K562 (cell line): Measurements from ENCODE around the gene P3H4. TPM values are rescaled to one million over a fixed set of nuclear protein-coding genes. Genes with fewer than 3 reads are reported as not detected.

ENCODE experiments used
- CHD4 ChIP-seq: fragments of 200-600 bp; sonication (generic); IDR thresholded peaks from 3 replicates; pipeline ENCODE4 v1.6.1; 2012; ENCODE audit warnings: low read depth, mild to moderate bottlenecking, mixed read lengths, low read length, inconsistent platforms; ENCODE audit not compliant: insufficient read depth, insufficient replicate concordance, poor library complexity, severe bottlenecking
- DEAF1 ChIP-seq: fragments of 450-650 bp; formaldehyde crosslinking; IDR thresholded peaks from 2 replicates; pipeline ENCODE4 v1.4.0; 2020; ENCODE audit warnings: mild to moderate bottlenecking, moderate library complexity
- ETV6 ChIP-seq, 3 experiments: fragments of 150-350 bp in 1 of 3; sonication (generic) in 1 of 3; formaldehyde crosslinking in 1 of 3; IDR thresholded peaks; 2 replicates each; pipeline versions ENCODE4 v1.6.1 to v1.8.0; 2014 to 2022; ENCODE audit warnings: borderline replicate concordance in 2 of 3, low read depth in 2 of 3, antibody characterized with exemption in 1 of 3, low read length in 1 of 3, mild to moderate bottlenecking in 1 of 3, missing genetic modification reagents in 1 of 3
- HSF4 ChIP-seq: fragments of 250-450 bp; sonication (Bioruptor Pico); IDR thresholded peaks from 2 replicates; pipeline ENCODE4 v2.1.2; 2022; ENCODE audit warnings: mild to moderate bottlenecking, moderate library complexity, borderline replicate concordance
- IRF2 ChIP-seq: sonication (generic); formaldehyde crosslinking; IDR thresholded peaks from 2 replicates; pipeline ENCODE4 v1.8.1; 2022; ENCODE audit warnings: mild to moderate bottlenecking, missing genetic modification reagents
- KDM2B ChIP-seq: fragments of 250-450 bp; sonication (Bioruptor Pico); IDR thresholded peaks from 2 replicates; pipeline ENCODE4 v1.8.0; 2021; ENCODE audit warnings: mild to moderate bottlenecking, moderate library complexity
- MEF2A ChIP-seq: IDR thresholded peaks from 2 replicates; pipeline ENCODE4 v1.6.1; 2011; ENCODE audit warnings: low read depth, mild to moderate bottlenecking, low read length, moderate library complexity; ENCODE audit not compliant: control insufficient read depth
- MXD1 ChIP-seq: fragments of 250-450 bp; sonication (Bioruptor Pico); IDR thresholded peaks from 2 replicates; pipeline ENCODE4 v1.8.0; 2021; ENCODE audit warnings: borderline replicate concordance, mild to moderate bottlenecking, moderate library complexity; ENCODE audit not compliant: poor library complexity, severe bottlenecking
- NELFE ChIP-seq: IDR thresholded peaks from 2 replicates; pipeline ENCODE4 v1.6.1; 2011; ENCODE audit warnings: mild to moderate bottlenecking; ENCODE audit not compliant: insufficient read depth, insufficient read length
- POLR2G ChIP-seq: fragments of 200-400 bp; formaldehyde crosslinking; IDR thresholded peaks from 2 replicates; pipeline ENCODE4 v1.6.1; 2017; ENCODE audit warnings: low read depth, mild to moderate bottlenecking, antibody characterized with exemption, low read length, moderate library complexity
- PYGO2 ChIP-seq: fragments of 450-650 bp; IDR thresholded peaks from 2 replicates; pipeline ENCODE4 v1.6.1; 2016; ENCODE audit warnings: mild to moderate bottlenecking, missing genetic modification characterization, moderate library complexity, missing compliant biosample characterization
- RHOXF2B ChIP-seq: fragments of 250-450 bp; sonication (Bioruptor Pico); conservative IDR thresholded peaks from 2 replicates; pipeline ENCODE4 v1.5.1; 2021
- SOX6 ChIP-seq: fragments of 450-650 bp; IDR thresholded peaks from 2 replicates; pipeline ENCODE4 v1.6.1; 2014; ENCODE audit warnings: mild to moderate bottlenecking
- TBP ChIP-seq: optimal IDR thresholded peaks from 2 replicates; pipeline ENCODE3; 2011; ENCODE audit warnings: low read depth, low read length, improper control_type of control experiment
- XRCC4 ChIP-seq: IDR thresholded peaks from one replicate; pipeline ENCODE4 v1.6.1; 2011; ENCODE audit not compliant: insufficient read depth, insufficient read length; ENCODE audit errors: extremely low read depth
- ZNF140 ChIP-seq: fragments of 250-450 bp; sonication (Bioruptor Pico); IDR thresholded peaks from 2 replicates; pipeline ENCODE4 v1.8.0; 2021; ENCODE audit warnings: moderate library complexity, mild to moderate bottlenecking, inconsistent platforms
- ZNF174 ChIP-seq: fragments of 250-450 bp; sonication (Bioruptor Pico); IDR thresholded peaks from 2 replicates; pipeline ENCODE4 v1.4.0; 2020; ENCODE audit warnings: mild to moderate bottlenecking
- ZNF57 ChIP-seq: fragments of 450-650 bp; formaldehyde crosslinking; IDR thresholded peaks from 2 replicates; pipeline ENCODE4 v1.4.0; 2020; ENCODE audit warnings: mild to moderate bottlenecking, moderate library complexity
- ZNF785 ChIP-seq: fragments of 250-450 bp; sonication (Bioruptor Pico); IDR thresholded peaks from 2 replicates; pipeline ENCODE4 v1.4.0; 2020; ENCODE audit warnings: mild to moderate bottlenecking
- polyA plus RNA-seq, 8 experiments: library from polyadenylated mRNA; depleted of rRNA in 4 of 8; stranded (reverse) in 5 of 8; unstranded in 3 of 8; fragments of >200 nt; fragmentation: Nextera tagmentation in 2 of 8; fragmentation: Illumina TruSeq in 1 of 8; extraction: Ambion mirVana in 2 of 8; extraction: Trizol in 1 of 8; gene quantifications; 2 replicates each; pipeline versions ENCODE4 v1.2.1 to v1.2.3, GENCODE V29; 2011 to 2014; ENCODE audit warnings: inconsistent platforms in 1 of 8, missing spikeins in 1 of 8
- total RNA-seq, 7 experiments: library from RNA; depleted of rRNA in 6 of 7; stranded (reverse); fragments of >200 nt in 6 of 7; fragmentation: Illumina TruSeq in 2 of 7; extraction: Trizol in 2 of 7; gene quantifications; 2 replicates each; pipeline versions ENCODE4 v1.2.1 to v1.2.3, GENCODE V29; 2011 to 2021; ENCODE audit warnings: low replicate concordance in 1 of 7
- TF ChIP-seq, protein P1 (sequence below): sonication (generic); IDR thresholded peaks from 2 replicates; pipeline ENCODE4 v1.6.1; 2016
- TF ChIP-seq, protein P2 (sequence below): sonication (generic); formaldehyde crosslinking; IDR thresholded peaks from 2 replicates; pipeline ENCODE4 v1.8.0; 2023; ENCODE audit warnings: mild to moderate bottlenecking, missing genetic modification reagents
- TF ChIP-seq, protein P3 (sequence below): fragments of 450-650 bp; IDR thresholded peaks from 2 replicates; pipeline ENCODE4 v1.6.1; 2016; ENCODE audit warnings: antibody characterized with exemption

The P3H4 gene
- total and polyA plus RNA-seq, 9 of the 15 experiments (the other 6 are each of a cell fraction or from before 2014, with no cell fraction given) = 0.10 to 3.7 (median 1.0) TPM

- TF ChIP-seq, protein P1, sequence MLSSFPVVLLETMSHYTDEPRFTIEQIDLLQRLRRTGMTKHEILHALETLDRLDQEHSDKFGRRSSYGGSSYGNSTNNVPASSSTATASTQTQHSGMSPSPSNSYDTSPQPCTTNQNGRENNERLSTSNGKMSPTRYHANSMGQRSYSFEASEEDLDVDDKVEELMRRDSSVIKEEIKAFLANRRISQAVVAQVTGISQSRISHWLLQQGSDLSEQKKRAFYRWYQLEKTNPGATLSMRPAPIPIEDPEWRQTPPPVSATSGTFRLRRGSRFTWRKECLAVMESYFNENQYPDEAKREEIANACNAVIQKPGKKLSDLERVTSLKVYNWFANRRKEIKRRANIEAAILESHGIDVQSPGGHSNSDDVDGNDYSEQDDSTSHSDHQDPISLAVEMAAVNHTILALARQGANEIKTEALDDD = no peak
- TF ChIP-seq ZNF785 (CRISPR knock-in tag) (no peak), DEAF1 (CRISPR knock-in tag) (no peak), NELFE (no peak), MXD1 (CRISPR knock-in tag) (no peak), ZNF140 (CRISPR knock-in tag) (no peak), TBP (peak; percentile 96), POLR2G (peak; percentile 100), SOX6 (no peak), ZNF174 (CRISPR knock-in tag) (no peak), ZNF57 (no peak), PYGO2 (tag) (no peak), ETV6 (IDR thresholded peaks at IDR 0.05; ENCODE audit: borderline replicate concordance in 1 of 2, low read depth in 2 of 2, low read length in 1 of 2) (no peak), ETV6 (CRISPR knock-in tag; IDR thresholded peaks at IDR 0.05; ENCODE audit: borderline replicate concordance) (no peak), MEF2A (no peak), HSF4 (CRISPR knock-in tag) (no peak), RHOXF2B (CRISPR knock-in tag) (no peak), XRCC4 (no peak), KDM2B (CRISPR knock-in tag) (no peak), IRF2 (CRISPR knock-in tag) (no peak), CHD4 (no peak)
- TF ChIP-seq, protein P2, sequence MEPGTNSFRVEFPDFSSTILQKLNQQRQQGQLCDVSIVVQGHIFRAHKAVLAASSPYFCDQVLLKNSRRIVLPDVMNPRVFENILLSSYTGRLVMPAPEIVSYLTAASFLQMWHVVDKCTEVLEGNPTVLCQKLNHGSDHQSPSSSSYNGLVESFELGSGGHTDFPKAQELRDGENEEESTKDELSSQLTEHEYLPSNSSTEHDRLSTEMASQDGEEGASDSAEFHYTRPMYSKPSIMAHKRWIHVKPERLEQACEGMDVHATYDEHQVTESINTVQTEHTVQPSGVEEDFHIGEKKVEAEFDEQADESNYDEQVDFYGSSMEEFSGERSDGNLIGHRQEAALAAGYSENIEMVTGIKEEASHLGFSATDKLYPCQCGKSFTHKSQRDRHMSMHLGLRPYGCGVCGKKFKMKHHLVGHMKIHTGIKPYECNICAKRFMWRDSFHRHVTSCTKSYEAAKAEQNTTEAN (CRISPR knock-in tag) = no peak
- TF ChIP-seq, protein P3, sequence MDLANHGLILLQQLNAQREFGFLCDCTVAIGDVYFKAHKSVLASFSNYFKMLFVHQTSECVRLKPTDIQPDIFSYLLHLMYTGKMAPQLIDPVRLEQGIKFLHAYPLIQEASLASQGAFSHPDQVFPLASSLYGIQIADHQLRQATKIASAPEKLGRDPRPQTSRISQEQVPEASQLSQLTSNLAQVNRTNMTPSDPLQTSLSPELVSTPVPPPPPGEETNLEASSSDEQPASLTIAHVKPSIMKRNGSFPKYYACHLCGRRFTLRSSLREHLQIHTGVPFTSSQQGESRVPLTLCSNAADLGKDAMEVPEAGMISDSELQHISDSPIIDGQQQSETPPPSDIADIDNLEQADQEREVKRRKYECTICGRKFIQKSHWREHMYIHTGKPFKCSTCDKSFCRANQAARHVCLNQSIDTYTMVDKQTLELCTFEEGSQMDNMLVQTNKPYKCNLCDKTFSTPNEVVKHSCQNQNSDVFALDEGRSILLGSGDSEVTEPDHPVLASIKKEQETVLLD = no peak
Measured at GRCh38 chr17:41786227-41787020, 25.3 kb downstream of the P3H4 start, which contains the start of gene JUP (continued).
